ENCODE results near the gene KRT7.
A peak's percentile ranks its signal among the peaks of the same experiment; 100 is the strongest.
"Not testable (repeated sequence)": the region's sequence is repeated elsewhere in the genome, so short reads cannot be mapped to it uniquely, and the experiment has no call there.

The KRT7 gene

GRCh38 chr12:52280796-52281560 lies 47.9 kb downstream of the KRT7 start:
- TF ChIP-seq Cebpa-rat (IDR thresholded peaks at IDR 0.05), result no peak
- Histone ChIP-seq H3K27ac (no peak overlapping the region), H3K4me3 (no peak overlapping the region), H3K27me3 (peaks cover 0 to 9% (median 5%) of the 10 kb centered on the region in 11 experiments; a peak in 10 of 22 replicates), H3K4me2 (peak overlapping the region in 10 of 11 experiments; percentile 17 to 81 (median 42); a peak in 17 of 22 replicates), H4K20me1 (no peaks in the 10 kb centered on the region), H3K4me1 (peaks cover 0 to 61% (median 25%) of the 10 kb centered on the region in 10 experiments; a peak in 16 of 20 replicates), H3K9ac (no peak overlapping the region), H3K36me3 (no peaks in the 10 kb centered on the region), H3K9me3 (replicated peaks in 1 of 11) (no peaks in the 10 kb centered on the region)

DNA sequence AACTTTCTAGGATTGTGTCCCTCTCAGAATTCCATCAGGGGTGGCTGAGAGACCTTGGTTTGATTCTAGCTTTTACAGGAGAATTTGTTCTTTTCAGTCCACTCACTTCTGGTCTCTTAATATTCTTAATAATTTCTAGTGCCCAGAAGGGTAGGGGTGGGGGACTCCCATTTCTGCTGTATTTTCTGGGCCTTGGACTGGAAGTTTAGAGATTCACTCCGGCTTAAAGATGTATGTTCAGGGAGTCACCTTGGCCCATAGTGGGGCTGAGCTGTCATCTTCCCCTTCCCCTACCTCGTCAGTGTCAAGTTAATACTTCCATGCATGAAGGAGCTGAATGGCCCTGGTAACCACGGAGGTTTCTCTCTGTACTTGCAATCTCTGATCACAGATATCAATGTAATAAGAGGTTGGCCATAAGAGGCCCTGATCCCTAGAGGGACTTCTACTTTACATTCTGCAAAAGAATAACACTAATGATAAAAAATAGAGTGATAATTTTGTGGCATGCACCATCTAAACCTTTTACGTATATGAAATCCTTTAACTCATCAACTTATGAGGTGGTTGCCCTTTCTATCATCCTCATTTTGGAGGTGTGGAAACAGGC lies 51.6 kb downstream of the KRT7 start:
- no peak for TF ChIP-seq Cebpa-rat (IDR thresholded peaks at IDR 0.05)
- no peak overlapping the region for H3K9ac ChIP-seq
- no peak overlapping the region for H3K4me2 ChIP-seq
- no peaks in the 10 kb centered on the region for H4K20me1 ChIP-seq
- no peaks in the 10 kb centered on the region for H3K27me3 ChIP-seq
- H3K4me1 ChIP-seq, result peaks cover 6 to 76% (median 32%) of the 10 kb centered on the region in 10 experiments
- H3K9me3 ChIP-seq (replicated peaks in 1 of 11), result no peaks in the 10 kb centered on the region
- no peaks in the 10 kb centered on the region for H3K36me3 ChIP-seq
- H3K4me3 ChIP-seq, result no peak overlapping the region
- H3K27ac ChIP-seq, result no peak overlapping the region

GRCh38 chr12:52285172-52285745 lies 52.2 kb downstream of the KRT7 start:
- Histone ChIP-seq H3K4me1 (peaks cover 6 to 70% (median 29%) of the 10 kb centered on the region in 10 experiments), H3K36me3 (no peaks in the 10 kb centered on the region), H3K27ac (no peak overlapping the region), H3K4me2 (peak overlapping the region in 2 of 11 experiments; percentile 52 to 85; a peak in 6 of 22 replicates), H4K20me1 (no peaks in the 10 kb centered on the region), H3K4me3 (no peak overlapping the region), H3K27me3 (no peaks in the 10 kb centered on the region), H3K9me3 (replicated peaks in 1 of 11) (no peaks in the 10 kb centered on the region), H3K9ac (no peak overlapping the region)
- no peak for TF ChIP-seq Cebpa-rat (IDR thresholded peaks at IDR 0.05)

DNA sequence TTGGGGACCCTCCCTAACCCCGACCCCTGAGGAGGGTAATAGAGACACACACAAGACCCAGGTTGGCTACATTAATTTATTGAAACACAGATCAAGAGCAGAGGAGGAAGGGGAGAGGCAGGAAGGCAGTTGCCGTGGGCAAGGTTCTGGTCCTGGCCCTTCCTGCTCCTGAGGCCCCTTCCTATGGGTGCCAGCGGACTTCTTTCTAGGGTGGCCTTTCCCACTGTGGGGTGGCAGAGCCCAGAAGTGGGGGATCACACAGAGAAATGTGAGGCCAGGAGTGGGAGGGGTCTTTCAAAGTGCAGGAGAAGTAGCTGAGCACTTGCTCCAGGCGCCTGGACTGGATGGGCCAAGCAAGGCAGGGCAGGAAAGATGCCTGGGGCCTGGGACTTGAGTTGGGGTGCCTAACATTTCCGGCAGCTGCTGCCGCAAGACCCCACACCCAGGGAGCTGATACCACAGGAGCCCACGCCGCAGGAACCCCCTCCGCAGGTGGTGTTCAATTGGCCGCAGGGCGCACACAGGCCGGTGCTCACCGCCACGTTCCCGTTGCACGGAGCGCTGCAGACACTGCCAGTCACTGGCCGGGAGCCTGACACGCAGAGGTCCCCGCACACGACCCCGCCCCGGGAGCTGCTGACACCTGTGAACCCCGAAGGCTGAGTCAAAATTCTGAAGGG lies 52.9 kb downstream of the KRT7 start:
- H3K27ac ChIP-seq, result peak overlapping the region in 1 of 11 experiments; percentile 29; a peak in 1 of 22 replicates
- peaks cover 6 to 63% (median 22%) of the 10 kb centered on the region in 10 experiments for H3K4me1 ChIP-seq
- peak overlapping the region in 3 of 11 experiments; percentile 32 to 85 (median 52); a peak in 5 of 22 replicates for H3K4me2 ChIP-seq
- H3K27me3 ChIP-seq, result no peaks in the 10 kb centered on the region
- no peaks in the 10 kb centered on the region for H3K36me3 ChIP-seq
- TF ChIP-seq Cebpa-rat (IDR thresholded peaks at IDR 0.05), result no peak
- H3K9ac ChIP-seq, result no peak overlapping the region
- H3K4me3 ChIP-seq, result no peak overlapping the region
- no peaks in the 10 kb centered on the region for H4K20me1 ChIP-seq
- no peaks in the 10 kb centered on the region for H3K9me3 ChIP-seq (replicated peaks in 1 of 11)

DNA sequence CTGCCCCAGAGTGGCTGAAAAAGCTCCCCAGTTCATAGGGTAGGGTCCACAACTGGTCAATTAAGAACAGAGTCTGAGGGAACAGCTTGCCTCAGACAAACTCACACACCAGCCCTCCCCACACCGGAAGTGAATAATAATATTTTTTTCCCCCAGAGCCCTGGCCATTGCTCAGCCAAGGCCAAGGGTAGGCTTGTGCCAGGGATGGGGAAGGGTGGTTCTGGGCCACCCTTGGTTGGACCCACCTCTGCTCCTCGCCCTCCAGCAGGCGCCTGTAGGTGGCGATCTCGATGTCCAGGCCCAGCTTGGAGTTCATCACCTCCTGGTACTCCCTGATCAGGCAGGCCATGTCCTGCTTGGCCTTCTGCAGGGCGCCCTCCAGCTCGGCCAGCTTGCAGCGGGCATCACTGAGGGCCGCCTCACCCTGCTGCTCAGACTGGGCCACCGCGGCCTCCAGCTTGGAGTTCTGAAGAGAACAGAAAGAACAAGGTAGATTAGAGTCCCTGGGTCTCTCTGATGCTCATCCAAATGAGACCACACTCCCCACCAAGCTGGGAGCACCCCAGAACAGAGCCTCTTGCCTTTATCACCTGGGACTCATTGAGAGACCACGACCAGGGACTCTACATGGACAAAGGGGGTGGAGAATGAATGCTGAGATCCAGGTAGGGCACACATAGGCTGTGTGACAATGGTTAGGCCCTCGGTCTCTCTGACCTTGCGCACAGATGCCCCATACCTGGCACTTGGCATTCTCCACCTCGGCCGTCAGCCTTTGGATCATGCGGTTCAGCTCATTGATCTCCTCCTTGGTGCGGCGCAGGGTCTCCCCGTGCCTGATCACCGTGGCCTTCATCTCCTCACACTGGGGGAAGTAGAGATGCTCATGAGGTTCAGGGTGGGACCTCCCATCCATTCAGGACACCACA lies 54.1 kb downstream of the KRT7 start:
- H3K9me3 ChIP-seq (replicated peaks in 1 of 11); H3K27ac ChIP-seq; H3K4me3 ChIP-seq; H3K9ac ChIP-seq; H3K27me3 ChIP-seq; H4K20me1 ChIP-seq; H3K36me3 ChIP-seq: not testable (repeated sequence)
- Histone ChIP-seq H3K4me2 (peak overlapping the region in 6 of 11 experiments; percentile 63 to 94 (median 81); a peak in 8 of 22 replicates), H3K4me1 (peaks cover 6 to 51% (median 18%) of the 10 kb centered on the region in 10 experiments)

- H3K9me3 ChIP-seq (replicated peaks in 1 of 11); H3K36me3 ChIP-seq; H3K27me3 ChIP-seq; H4K20me1 ChIP-seq: not testable (repeated sequence)
- Histone ChIP-seq H3K27ac (peak overlapping the region in 8 of 11 experiments; percentile 47 to 80 (median 69); a peak in 14 of 22 replicates), H3K4me3 (peak overlapping the region in 1 of 10 experiments; percentile 50; a peak in 2 of 20 replicates), H3K4me1 (peaks cover 6 to 45% (median 18%) of the 10 kb centered on the region in 10 experiments), H3K9ac (peak overlapping the region in 6 of 11 experiments; percentile 21 to 59 (median 38); a peak in 8 of 22 replicates), H3K4me2 (peak overlapping the region; percentile 24 to 94 (median 77); a peak in 20 of 22 replicates)
Measured at GRCh38 chr12:52287816-52288805, 55.1 kb downstream of the KRT7 start.

DNA sequence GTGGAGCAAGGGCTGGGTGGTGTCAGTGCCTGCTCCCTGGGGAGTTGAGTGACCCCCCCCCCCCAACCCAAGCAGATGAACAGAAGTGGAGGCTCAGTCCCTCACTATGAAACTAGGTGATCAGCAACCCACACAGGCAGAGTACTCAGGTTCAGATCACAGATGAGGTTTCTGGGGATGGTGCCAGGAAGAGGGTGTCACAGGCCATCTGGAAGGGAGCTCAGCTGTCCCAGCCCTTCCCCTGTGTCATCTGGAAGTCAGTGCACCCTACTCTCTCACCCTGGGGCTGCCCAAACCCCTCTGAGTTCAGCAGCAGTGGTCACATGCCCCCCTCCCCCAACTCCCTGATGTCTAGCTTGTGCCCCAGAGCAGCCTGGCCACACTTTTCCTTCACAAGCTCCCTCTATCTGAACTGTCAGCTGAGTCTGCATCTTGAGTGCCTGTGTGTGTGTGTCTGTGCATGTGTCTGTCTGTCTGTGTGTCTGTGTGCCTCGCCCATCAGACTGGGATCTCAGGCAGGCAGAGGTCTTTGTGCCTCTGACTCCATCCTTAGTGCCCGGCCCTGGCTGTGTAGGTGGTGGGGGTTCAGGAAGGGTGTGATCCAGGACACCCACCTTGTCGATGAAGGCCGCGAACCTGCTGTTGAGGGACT lies 57.6 kb downstream of the KRT7 start:
- not testable (repeated sequence) for H3K4me2 ChIP-seq; H3K27me3 ChIP-seq; H3K9ac ChIP-seq; H3K9me3 ChIP-seq (replicated peaks in 1 of 11); H4K20me1 ChIP-seq; H3K36me3 ChIP-seq; H3K4me3 ChIP-seq; H3K27ac ChIP-seq
- peaks cover 8 to 56% (median 27%) of the 10 kb centered on the region in 10 experiments for H3K4me1 ChIP-seq
